T-helper 2 cell treated with Interferon-gamma antibody and Interleukin-4, amounts not matched to agents 5 μg/mL and 100 μg/mL, for 36 hours (primary cell): ENCODE measurements around the gene AHCTF1.
"Not testable (repeated sequence)": the region's sequence is repeated elsewhere in the genome, so short reads cannot be mapped to it uniquely, and the experiment has no call there.

ENCODE experiments used
- DNase-seq: peaks from one replicate; pipeline ENCODE4 v3.0.0; 2021; ENCODE audit warnings: low spot score
- H3K27ac Mint-ChIP-seq: one replicate; pipeline ENCODE4 v1.8.0; 2021; ENCODE audit warnings: mild to moderate bottlenecking, mixed read lengths
- H3K27me3 Mint-ChIP-seq: one replicate; pipeline ENCODE4 v1.8.0; 2021; ENCODE audit warnings: low read depth, mixed read lengths
- H3K36me3 Mint-ChIP-seq: one replicate; pipeline ENCODE4 v1.8.0; 2021; ENCODE audit warnings: low read depth, mixed read lengths
- H3K4me1 Mint-ChIP-seq: one replicate; pipeline ENCODE4 v1.8.0; 2021; ENCODE audit warnings: low read depth, mixed read lengths
- H3K4me3 Mint-ChIP-seq: one replicate; pipeline ENCODE4 v1.8.0; 2022; ENCODE audit warnings: mild to moderate bottlenecking, moderate library complexity, mixed read lengths
- H3K9me3 Mint-ChIP-seq: one replicate; pipeline ENCODE4 v1.8.0; 2021; ENCODE audit warnings: mixed read lengths

AHCTF1 gene

DNA sequence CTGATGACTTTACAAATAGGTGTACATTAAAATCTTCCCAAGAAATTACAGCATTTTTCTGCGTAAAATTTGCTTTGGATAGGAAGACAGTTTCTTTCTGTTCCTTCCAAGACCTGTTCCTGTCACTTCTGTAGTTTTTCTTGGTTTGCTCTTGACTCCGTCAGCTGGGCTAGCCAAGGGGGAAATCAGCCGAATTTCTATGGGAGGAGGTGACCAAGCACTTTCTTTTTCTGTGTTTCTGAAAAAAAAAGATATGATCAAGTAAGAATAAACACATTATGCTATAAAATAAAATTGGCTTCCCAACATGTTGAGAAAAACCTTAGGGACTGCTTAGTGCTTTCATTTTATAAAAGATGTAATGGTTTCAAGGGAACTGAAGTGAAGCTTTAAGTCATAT lies 91.0 kb downstream of the AHCTF1 start:
- H3K9me3 Mint-ChIP-seq, H3K4me1 Mint-ChIP-seq, H3K27ac Mint-ChIP-seq, DNase-seq, H3K4me3 Mint-ChIP-seq, H3K27me3 Mint-ChIP-seq: not testable (repeated sequence)
- H3K36me3 Mint-ChIP-seq, result peaks cover 25% of the 10 kb centered on the region

GRCh38 chr1:246838118-246838456 lies 93.7 kb downstream of the AHCTF1 start:
- Mint-ChIP-seq H3K36me3 (peaks cover 12% of the 10 kb centered on the region), H3K4me1 (peaks cover 9% of the 10 kb centered on the region), H3K27me3 (no peaks in the 10 kb centered on the region), H3K9me3 (no peaks in the 10 kb centered on the region), H3K27ac (no peak overlapping the region), H3K4me3 (no peak overlapping the region)
- DNase-seq, result no peak

- no peak for DNase-seq
- no peak overlapping the region for H3K4me3 Mint-ChIP-seq
- H3K27ac Mint-ChIP-seq, result no peak overlapping the region
- no peaks in the 10 kb centered on the region for H3K27me3 Mint-ChIP-seq
- peaks cover 6% of the 10 kb centered on the region for H3K4me1 Mint-ChIP-seq
- H3K9me3 Mint-ChIP-seq, result no peaks in the 10 kb centered on the region
- H3K36me3 Mint-ChIP-seq, result peaks cover 8% of the 10 kb centered on the region
These were observed 94.2 kb downstream of the AHCTF1 start for GRCh38 chr1:246837418-246838117.

DNA sequence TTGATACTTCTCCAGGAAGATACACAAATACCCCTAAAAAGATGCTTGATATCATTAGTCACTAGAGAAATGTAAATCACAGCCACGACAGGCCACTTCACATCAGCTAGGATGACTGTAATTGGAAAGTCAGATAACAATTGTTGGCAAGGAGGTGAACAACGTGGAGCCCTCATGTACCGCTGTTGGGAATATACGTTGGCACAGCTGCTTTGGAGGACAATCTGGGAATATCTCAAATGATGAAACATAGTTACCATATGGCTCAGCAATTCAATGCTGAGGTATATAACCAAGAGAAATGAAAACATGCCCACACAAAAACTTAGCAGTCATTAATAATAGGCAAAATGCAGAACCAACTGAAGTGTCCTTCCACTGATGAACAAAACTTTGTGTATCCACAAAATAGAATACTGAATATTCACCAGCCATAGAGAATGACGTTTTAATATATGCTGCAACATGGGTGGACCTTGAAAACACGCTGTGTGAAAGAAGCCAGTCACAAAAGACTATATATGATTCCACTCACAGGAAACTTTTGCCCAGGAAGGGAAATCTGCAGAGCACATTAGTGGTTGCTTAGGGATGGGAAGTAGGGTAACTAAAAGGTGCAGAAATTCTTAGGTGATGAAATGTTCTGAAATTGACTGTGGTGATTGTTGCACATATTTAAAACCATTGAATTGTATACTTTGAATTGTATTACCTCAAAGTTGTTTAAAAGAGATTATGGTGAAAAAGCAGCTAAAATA lies 95.4 kb downstream of the AHCTF1 start:
- no peak for DNase-seq
- Mint-ChIP-seq H3K36me3 (peaks cover 6% of the 10 kb centered on the region), H3K4me1 (peaks cover 6% of the 10 kb centered on the region), H3K9me3 (no peaks in the 10 kb centered on the region), H3K4me3 (no peak overlapping the region), H3K27me3 (no peaks in the 10 kb centered on the region), H3K27ac (no peak overlapping the region)

- Mint-ChIP-seq H3K27me3 (no peaks in the 10 kb centered on the region), H3K36me3 (no peaks in the 10 kb centered on the region), H3K4me1 (no peaks in the 10 kb centered on the region), H3K27ac (no peak overlapping the region), H3K4me3 (no peak overlapping the region), H3K9me3 (peaks cover 17% of the 10 kb centered on the region)
- no peak for DNase-seq
These were observed 100.2 kb downstream of the AHCTF1 start for GRCh38 chr1:246831543-246831942.

- DNase-seq, result no peak
- Mint-ChIP-seq H3K9me3 (peaks cover 17% of the 10 kb centered on the region), H3K27ac (no peak overlapping the region), H3K4me1 (no peaks in the 10 kb centered on the region), H3K36me3 (no peaks in the 10 kb centered on the region), H3K4me3 (no peak overlapping the region), H3K27me3 (no peaks in the 10 kb centered on the region)
These were observed 102.9 kb downstream of the AHCTF1 start for GRCh38 chr1:246828818-246829217.

- H3K9me3 Mint-ChIP-seq, result peaks cover 17% of the 10 kb centered on the region
- H3K4me1 Mint-ChIP-seq, result no peaks in the 10 kb centered on the region
- DNase-seq, result no peak
- no peaks in the 10 kb centered on the region for H3K36me3 Mint-ChIP-seq
- H3K27me3 Mint-ChIP-seq, result no peaks in the 10 kb centered on the region
- no peak overlapping the region for H3K27ac Mint-ChIP-seq
- no peak overlapping the region for H3K4me3 Mint-ChIP-seq
These were observed 104.4 kb downstream of the AHCTF1 start for GRCh38 chr1:246827396-246827795.

GRCh38 chr1:246825557-246826175 lies 106.1 kb downstream of the AHCTF1 start:
- Mint-ChIP-seq H3K4me1 (peaks cover 5% of the 10 kb centered on the region), H3K4me3 (no peak overlapping the region), H3K27ac (no peak overlapping the region), H3K27me3 (no peaks in the 10 kb centered on the region), H3K9me3 (peaks cover 17% of the 10 kb centered on the region), H3K36me3 (no peaks in the 10 kb centered on the region)
- DNase-seq, result no peak

DNA sequence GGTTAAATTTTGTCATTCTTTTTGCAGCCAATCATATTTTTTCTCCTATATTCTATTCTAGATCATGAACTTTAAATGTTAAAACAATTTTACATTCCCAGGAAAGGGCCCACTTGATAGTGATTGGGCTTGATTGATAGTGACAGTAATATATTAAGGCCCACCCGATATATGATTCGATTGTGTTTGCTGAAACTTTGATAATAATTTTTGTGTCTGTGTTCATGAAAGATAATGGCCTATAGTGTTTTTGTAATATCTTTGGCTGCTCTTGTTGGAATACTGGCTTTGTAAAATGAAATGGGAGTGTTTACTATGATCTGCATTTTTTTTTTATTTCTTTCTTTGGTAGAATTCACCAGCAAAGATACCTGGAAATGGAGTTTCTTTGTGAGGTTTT lies 107.2 kb downstream of the AHCTF1 start:
- H3K4me3 Mint-ChIP-seq, result no peak overlapping the region
- DNase-seq, result no peak
- H3K27me3 Mint-ChIP-seq, result no peaks in the 10 kb centered on the region
- peaks cover 5% of the 10 kb centered on the region for H3K4me1 Mint-ChIP-seq
- peaks cover 13% of the 10 kb centered on the region for H3K9me3 Mint-ChIP-seq
- H3K36me3 Mint-ChIP-seq, result no peaks in the 10 kb centered on the region
- H3K27ac Mint-ChIP-seq, result no peak overlapping the region

GRCh38 chr1:246822154-246822553 lies 109.6 kb downstream of the AHCTF1 start:
- H3K27me3 Mint-ChIP-seq, DNase-seq, H3K4me3 Mint-ChIP-seq, H3K27ac Mint-ChIP-seq, H3K9me3 Mint-ChIP-seq, H3K4me1 Mint-ChIP-seq, H3K36me3 Mint-ChIP-seq: not testable (repeated sequence)

DNA sequence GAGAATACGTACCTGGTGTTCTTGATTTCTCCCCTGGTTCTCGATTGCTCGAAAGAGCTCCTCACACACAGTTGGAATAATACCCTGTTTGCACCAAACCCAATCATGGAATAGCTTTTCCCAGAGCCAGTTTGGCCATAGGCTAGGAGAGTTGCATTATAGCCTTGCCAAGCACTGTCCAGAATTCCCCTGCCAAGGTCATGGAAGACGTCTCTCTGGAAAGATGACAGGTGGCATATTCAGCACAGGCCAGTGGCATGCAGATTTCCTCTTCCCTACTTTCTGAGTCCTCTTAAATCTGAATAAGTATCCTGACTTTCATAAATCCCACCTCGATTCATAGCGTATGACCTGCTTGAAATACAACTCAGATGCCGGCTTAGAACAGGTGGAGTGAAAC lies 111.1 kb downstream of the AHCTF1 start:
- H3K9me3 Mint-ChIP-seq, result no peaks in the 10 kb centered on the region
- H3K27me3 Mint-ChIP-seq, result peaks cover 3% of the 10 kb centered on the region
- no peak overlapping the region for H3K27ac Mint-ChIP-seq
- no peak overlapping the region for H3K4me3 Mint-ChIP-seq
- H3K4me1 Mint-ChIP-seq, result peaks cover 5% of the 10 kb centered on the region
- no peak for DNase-seq
- no peaks in the 10 kb centered on the region for H3K36me3 Mint-ChIP-seq

GRCh38 chr1:246817778-246818177 lies 114.0 kb downstream of the AHCTF1 start:
- not testable (repeated sequence) for H3K4me1 Mint-ChIP-seq, H3K9me3 Mint-ChIP-seq, H3K4me3 Mint-ChIP-seq, H3K27me3 Mint-ChIP-seq, DNase-seq, H3K27ac Mint-ChIP-seq, H3K36me3 Mint-ChIP-seq

DNA sequence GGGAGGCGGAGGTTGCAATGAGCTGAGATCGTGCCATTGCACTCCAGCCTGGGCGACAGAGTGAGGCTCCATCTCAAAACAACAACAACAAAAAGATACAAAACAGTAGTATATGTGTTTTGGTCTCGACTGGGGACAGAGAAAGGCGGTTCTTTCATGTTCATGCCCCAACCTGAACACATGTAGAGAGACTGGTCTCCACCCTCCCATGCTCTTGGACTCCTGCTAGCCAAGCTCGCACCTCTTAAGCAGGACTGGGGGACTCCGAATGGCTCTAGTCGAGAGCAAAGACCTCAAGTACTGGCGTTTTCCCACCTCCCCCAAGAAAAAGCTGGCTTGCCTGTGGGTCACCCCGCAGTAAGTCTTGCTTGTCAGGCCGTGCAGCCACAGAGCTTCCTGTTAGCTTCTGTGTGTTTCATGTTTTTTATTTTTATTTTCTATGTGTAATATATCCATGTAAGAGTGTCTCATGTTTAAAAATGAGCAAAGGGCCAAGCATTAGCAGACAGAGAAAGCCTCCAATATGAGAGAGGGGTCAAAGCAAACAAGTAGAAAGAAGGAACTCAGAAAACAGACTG lies 116.0 kb downstream of the AHCTF1 start:
- Mint-ChIP-seq H3K4me3 (no peak overlapping the region), H3K4me1 (no peaks in the 10 kb centered on the region), H3K27me3 (peaks cover 3% of the 10 kb centered on the region), H3K27ac (no peak overlapping the region), H3K9me3 (no peaks in the 10 kb centered on the region), H3K36me3 (no peaks in the 10 kb centered on the region)
- no peak for DNase-seq

DNA sequence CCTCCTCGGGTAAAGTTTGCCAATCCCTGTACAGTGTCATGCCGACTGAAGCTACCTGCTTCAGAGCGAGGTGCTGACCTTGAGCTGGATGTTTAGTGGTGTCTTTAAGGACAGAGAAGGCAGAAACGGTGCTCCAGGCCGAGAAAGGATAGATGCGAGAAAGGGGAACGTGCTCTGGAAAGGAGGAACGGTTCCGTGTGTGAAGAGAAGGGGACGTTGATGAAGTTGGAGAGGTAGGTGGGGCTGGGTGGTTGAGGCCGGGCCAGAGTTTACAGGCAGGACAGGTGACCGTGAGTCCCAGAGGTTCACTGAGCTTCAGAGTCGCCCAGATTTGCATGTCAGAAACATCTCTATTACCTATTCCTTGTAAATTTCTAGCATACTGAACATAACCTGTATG lies 116.9 kb downstream of the AHCTF1 start:
- Mint-ChIP-seq H3K4me3 (no peak overlapping the region), H3K9me3 (no peaks in the 10 kb centered on the region), H3K4me1 (no peaks in the 10 kb centered on the region), H3K27me3 (peaks cover 3% of the 10 kb centered on the region), H3K27ac (no peak overlapping the region), H3K36me3 (no peaks in the 10 kb centered on the region)
- no peak for DNase-seq
